PC-3 (cell line): Measurements from ENCODE around the gene CEP112. TPM values are rescaled to one million over a fixed set of nuclear protein-coding genes. Genes with fewer than 3 reads are reported as not detected.

Experiments used
- ATAC-seq: fragments of 200-7000 bp; cut with Tn5 transposase; 2 replicates; pipeline ENCODE4 v1.9.1; 2020; ENCODE audit warnings: mild to moderate bottlenecking, moderate library complexity
- BruUV-seq: library from RNA; stranded (reverse); fragments of 400-500 nt; replicated peaks from 2 replicates; lab custom pipeline; 2021; lab: Mats Ljungman, UMichigan
- CTCF ChIA-PET: fragments of 300-600 bp; sonication (Branson Sonifier 250); formaldehyde crosslinking; loops from one replicate; lab custom pipeline; 2022; ENCODE audit warnings: antibody characterized with exemption; lab: Charles Lee
- POLR2A ChIA-PET: fragments of 300-600 bp; sonication (Branson Sonifier 250); formaldehyde crosslinking; loops from one replicate; lab custom pipeline; 2022; ENCODE audit warnings: antibody characterized with exemption; ENCODE audit not compliant: unreplicated experiment; lab: Charles Lee
- DNase-seq: peaks from one replicate; pipeline ENCODE4 v3.0.0-alpha.2; 2015
- H2AFZ ChIP-seq: fragments of 300-600 bp; sonication (generic); 2 replicates; pipeline ENCODE4 v1.6.0; 2016; ENCODE audit warnings: antibody characterized with exemption, low read length
- H3F3A ChIP-seq: fragments of 300-600 bp; sonication (generic); one replicate; pipeline ENCODE4 v1.6.0; 2017; ENCODE audit warnings: antibody characterized with exemption, low read length, control low read depth, mild to moderate bottlenecking; ENCODE audit not compliant: unreplicated experiment
- H3K27ac ChIP-seq: fragments of 300-600 bp; sonication (generic); 2 replicates; pipeline ENCODE4 v1.5.1; 2016; ENCODE audit warnings: mild to moderate bottlenecking, low read length
- H3K27me3 ChIP-seq: fragments of 300-600 bp; sonication (generic); 2 replicates; pipeline ENCODE4 v1.6.1; 2016; ENCODE audit warnings: low read length, mixed read lengths
- H3K36me3 ChIP-seq: fragments of 300-600 bp; sonication (generic); 2 replicates; pipeline ENCODE4 v1.6.1; 2016; ENCODE audit warnings: low read depth, mixed run types, low read length, mixed read lengths
- H3K4me1 ChIP-seq: fragments of 300-600 bp; sonication (generic); 2 replicates; pipeline ENCODE4 v1.5.1; 2016; ENCODE audit warnings: low read length; ENCODE audit not compliant: insufficient read depth
- H3K4me2 ChIP-seq: fragments of 300-600 bp; sonication (generic); 2 replicates; pipeline ENCODE4 v1.6.0; 2016; ENCODE audit warnings: low read length
- H3K4me3 ChIP-seq: fragments of 300-600 bp; sonication (generic); 2 replicates; pipeline ENCODE4 v1.5.1; 2016; ENCODE audit warnings: mild to moderate bottlenecking, low read length, mixed read lengths
- H3K79me2 ChIP-seq: fragments of 300-600 bp; sonication (generic); 2 replicates; pipeline ENCODE4 v1.6.1; 2017; ENCODE audit warnings: low read length, mixed read lengths
- H3K9ac ChIP-seq: fragments of 300-600 bp; sonication (generic); 2 replicates; pipeline ENCODE4 v1.6.0; 2016; ENCODE audit warnings: mild to moderate bottlenecking, low read length
- H3K9me2 ChIP-seq: fragments of 300-600 bp; sonication (generic); replicated peaks from 2 replicates; pipeline ENCODE4 v1.6.1; 2016; ENCODE audit warnings: mixed run types, low read length, mixed read lengths
- H3K9me3 ChIP-seq: fragments of 300-600 bp; sonication (generic); 2 replicates; pipeline ENCODE4 v1.6.1; 2016; ENCODE audit warnings: low read length, mixed read lengths
- H4K20me1 ChIP-seq: fragments of 300-600 bp; sonication (generic); 2 replicates; pipeline ENCODE4 v1.6.1; 2016; ENCODE audit warnings: low read length, mixed read lengths
- CTCF ChIP-seq: fragments of 300-600 bp; sonication (generic); conservative IDR thresholded peaks from 2 replicates; pipeline ENCODE4 v1.5.1; 2017; ENCODE audit warnings: antibody characterized with exemption, low read depth, mild to moderate bottlenecking, low read length
- EZH2 ChIP-seq: fragments of 300-600 bp; sonication (generic); IDR thresholded peaks from one replicate; pipeline ENCODE4 v1.6.1; 2017; ENCODE audit warnings: antibody characterized with exemption, mild to moderate bottlenecking, low read length; ENCODE audit not compliant: unreplicated experiment
- EZH2phosphoT487 ChIP-seq: fragments of 300-600 bp; sonication (generic); IDR thresholded peaks from 2 replicates; pipeline ENCODE4 v1.6.1; 2018; ENCODE audit warnings: mild to moderate bottlenecking, antibody characterized with exemption, low read length, borderline replicate concordance
- intact Hi-C: fragments of 100-400 bp; cut with micrococcal nuclease; formaldehyde crosslinking; loops from 2 replicates; pipeline ENCODE4 v1.9.0; 2023
- total RNA-seq: library from RNA; depleted of rRNA; stranded (reverse); fragments of >200 nt; gene quantifications from 2 replicates; pipeline ENCODE4 v1.2.3, GENCODE V29; 2014

The CEP112 gene
- total RNA-seq, 1 experiment from 2014 or later: 6.5 TPM

DNA sequence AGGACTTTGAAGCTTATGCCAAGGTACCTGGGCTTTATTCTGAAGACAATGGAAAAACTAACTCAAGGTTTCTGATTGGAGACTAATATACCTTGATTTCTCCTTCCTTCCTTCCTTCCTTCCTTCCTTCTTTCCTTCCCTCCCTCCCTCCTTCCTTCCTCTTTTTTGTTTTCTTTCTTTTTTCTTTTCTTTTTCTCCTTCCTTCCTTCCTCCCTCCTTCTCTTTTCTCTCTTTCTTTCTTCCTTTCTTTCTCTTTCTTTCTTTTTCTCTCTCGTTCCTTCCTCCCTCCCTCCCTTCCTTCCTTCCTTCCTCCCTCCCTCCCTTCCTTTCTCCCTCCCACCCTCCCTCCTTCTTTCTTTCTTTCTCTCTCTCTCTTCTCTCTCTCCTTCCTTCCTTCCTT, 531.9 kb downstream of the CEP112 start:
- H3K9me2 ChIP-seq: no peaks in the 10 kb centered on the region
- TF ChIP-seq EZH2phosphoT487 (no peak), CTCF (no peak), EZH2 (no peak)
- no peak overlapping the region for H3K27ac ChIP-seq
- no peak overlapping the region for H3K4me3 ChIP-seq
- H3K79me2 ChIP-seq: no peaks in the 10 kb centered on the region
- no peak overlapping the region for H2AFZ ChIP-seq
- no peak overlapping the region for H3K4me2 ChIP-seq
- ATAC-seq (no peak), DNase-seq (no peak)
- no peaks in the 10 kb centered on the region for H3F3A ChIP-seq
- ChIA-PET CTCF (no interaction called here), POLR2A (no interaction called here)
- no TSS peak for BruUV-seq
- H3K9me3 ChIP-seq: no peaks in the 10 kb centered on the region
- no peaks in the 10 kb centered on the region for H3K27me3 ChIP-seq
- no peaks in the 10 kb centered on the region for H3K36me3 ChIP-seq
- no peaks in the 10 kb centered on the region; the same call in 1 of the 2 replicates for H3K4me1 ChIP-seq
- H4K20me1 ChIP-seq: no peaks in the 10 kb centered on the region
- no peak overlapping the region for H3K9ac ChIP-seq
- intact Hi-C loops: no loop called here

- H3K27ac ChIP-seq: no peak overlapping the region
- BruUV-seq: no TSS peak
- POLR2A ChIA-PET: no interaction called here
These were observed 532.4 kb downstream of the CEP112 start for GRCh38 chr17:65659512-65659911.

More at GRCh38 chr17:65659512-65659911, 532.4 kb downstream of the CEP112 start:
- Histone ChIP-seq H3K9me2 (no peaks in the 10 kb centered on the region), H3K79me2 (no peaks in the 10 kb centered on the region), H3F3A (no peaks in the 10 kb centered on the region), H2AFZ (no peak overlapping the region), H3K9me3 (no peaks in the 10 kb centered on the region), H3K4me1 (no peaks in the 10 kb centered on the region; the same call in 1 of the 2 replicates), H3K4me2 (no peak overlapping the region), H3K27me3 (no peaks in the 10 kb centered on the region), H3K9ac (no peak overlapping the region), H4K20me1 (no peaks in the 10 kb centered on the region), H3K36me3 (no peaks in the 10 kb centered on the region), H3K4me3 (no peak overlapping the region)
- intact Hi-C loops: no loop called here
- no peak for ATAC-seq
- no peak for DNase-seq
- TF ChIP-seq CTCF (no peak), EZH2 (no peak), EZH2phosphoT487 (no peak)
- CTCF ChIA-PET: no interaction called here
